GM21619 (cell line): ENCODE results near the gene FOSL2.
"Not testable (repeated sequence)": the region's sequence is repeated elsewhere in the genome, so short reads cannot be mapped to it uniquely, and the experiment has no call there.

Experiments used
- ATAC-seq: cut with Tn5 transposase; IDR thresholded peaks from one replicate; pipeline ENCODE4 v1.9.1; 2021; ENCODE audit not compliant: unreplicated experiment

Gene FOSL2

DNA sequence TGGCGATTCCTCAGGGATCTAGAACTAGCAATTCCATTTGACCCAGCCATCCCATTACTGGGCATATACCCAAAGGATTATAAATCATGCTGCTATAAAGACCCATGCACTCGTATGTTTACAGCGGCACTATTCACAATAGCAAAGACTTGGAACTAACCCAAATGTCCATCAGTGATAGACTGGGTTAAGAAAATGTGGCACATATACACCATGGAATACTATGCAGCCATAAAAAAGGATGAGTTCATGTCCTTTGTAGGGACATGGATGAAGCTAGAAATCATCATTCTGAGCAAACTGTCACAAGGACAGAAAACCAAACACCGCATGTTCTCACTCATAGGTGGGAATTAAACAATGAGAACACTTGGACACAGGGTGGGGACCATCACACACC, 20.9 kb upstream of the FOSL2 start:
- ATAC-seq: not testable (repeated sequence)

DNA sequence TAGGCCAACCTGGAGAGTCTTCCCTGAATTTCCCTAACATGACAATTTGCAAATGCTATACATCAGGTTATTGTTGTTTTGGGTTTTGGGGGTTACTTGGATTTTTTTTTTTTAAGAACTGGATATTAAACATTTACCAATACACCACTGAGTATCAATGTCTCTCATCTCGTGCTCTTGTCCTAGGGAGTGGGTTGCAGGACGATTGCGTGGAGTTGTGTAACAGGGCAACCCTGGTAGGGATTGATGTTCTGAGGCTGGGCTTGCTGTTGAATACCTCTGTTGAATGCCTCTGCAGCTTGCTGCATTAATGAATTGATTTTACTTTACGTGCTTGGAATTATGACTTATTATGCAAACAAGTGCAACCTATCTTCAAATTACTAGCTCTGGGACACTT, 18.8 kb upstream of the FOSL2 start:
- ATAC-seq: no peak

DNA sequence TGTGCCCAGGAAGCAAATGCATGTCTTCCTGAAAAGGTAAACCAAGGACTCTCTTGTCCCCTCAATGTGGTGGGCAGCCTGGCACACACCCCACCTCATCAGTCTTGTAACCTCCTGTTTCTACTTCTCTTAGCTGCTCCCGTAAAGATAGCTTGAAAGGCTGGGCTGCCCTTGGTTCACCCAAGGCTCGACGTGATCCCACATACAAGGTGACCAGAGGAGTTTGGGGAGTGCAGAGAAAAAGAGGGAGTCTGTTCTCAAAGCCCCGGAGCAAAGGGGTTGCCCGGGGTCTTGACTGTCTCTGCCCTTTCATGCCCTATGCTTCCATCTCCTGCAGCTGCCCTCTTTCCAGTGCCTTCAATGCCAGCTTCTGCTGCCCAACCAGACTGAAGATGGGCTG, 18.3 kb upstream of the FOSL2 start:
- ATAC-seq: no peak

DNA sequence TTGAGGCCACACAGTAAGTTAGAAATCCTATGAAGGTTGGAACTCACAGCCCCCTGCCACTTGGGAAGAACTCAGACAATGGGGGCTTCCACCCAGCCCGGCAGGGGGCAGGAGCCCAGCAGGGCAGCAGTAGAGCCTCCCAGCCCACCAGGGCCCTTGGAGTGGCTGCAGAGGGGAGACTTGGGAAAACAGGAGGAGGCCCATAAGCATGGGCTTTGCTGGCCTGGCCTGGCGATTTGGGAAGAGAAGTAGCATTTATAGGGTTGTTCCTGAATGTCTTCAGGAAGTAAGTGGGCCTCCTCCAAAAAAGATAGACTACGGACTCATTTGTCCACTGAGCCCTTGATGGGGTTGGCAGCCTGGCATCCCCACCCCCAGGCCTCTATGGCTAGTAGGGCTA, 17.4 kb upstream of the FOSL2 start:
- ATAC-seq: no peak

DNA sequence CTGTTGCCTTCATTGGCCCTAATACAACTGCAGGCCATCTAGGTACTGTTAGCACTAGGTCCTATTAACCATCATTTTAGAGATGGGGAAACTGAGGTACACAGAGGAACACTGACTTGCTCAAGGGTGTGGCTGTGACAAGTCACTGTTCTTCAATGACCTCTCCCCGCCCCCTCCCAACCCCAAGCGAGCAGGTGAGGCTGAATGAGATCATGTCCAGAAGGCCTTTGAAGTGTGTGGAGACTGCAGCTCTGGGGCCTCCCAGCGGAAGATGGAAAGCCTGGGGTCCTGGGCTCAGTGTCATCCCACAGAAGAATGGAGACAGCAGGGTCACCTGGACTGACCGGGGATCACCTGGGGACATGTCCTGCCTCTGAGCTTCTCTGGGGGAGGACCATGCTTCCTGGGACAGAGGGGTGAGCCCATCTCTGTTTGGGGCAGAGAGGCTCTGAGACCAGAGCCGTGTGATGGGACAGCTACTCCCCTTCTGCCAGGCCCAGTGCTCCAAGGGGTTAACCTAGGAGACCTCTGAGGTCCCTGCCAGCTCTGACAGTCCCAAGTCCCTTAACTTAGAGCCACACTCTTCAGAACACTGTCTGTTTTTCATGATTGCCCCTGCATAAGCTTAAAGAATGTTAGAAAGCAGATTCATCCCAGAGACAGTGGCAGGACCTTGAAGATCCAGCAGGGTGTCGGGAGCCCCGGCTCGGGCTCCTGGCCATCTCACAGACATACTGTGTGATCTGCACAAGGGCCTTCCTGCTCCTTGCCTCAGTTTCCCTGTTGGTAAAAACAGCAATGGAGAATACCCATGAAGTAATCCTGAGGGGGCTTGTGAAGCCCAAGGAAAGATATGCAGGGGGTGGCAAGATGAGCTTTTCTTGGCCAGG, 16.7 kb upstream of the FOSL2 start:
- ATAC-seq: no peak

DNA sequence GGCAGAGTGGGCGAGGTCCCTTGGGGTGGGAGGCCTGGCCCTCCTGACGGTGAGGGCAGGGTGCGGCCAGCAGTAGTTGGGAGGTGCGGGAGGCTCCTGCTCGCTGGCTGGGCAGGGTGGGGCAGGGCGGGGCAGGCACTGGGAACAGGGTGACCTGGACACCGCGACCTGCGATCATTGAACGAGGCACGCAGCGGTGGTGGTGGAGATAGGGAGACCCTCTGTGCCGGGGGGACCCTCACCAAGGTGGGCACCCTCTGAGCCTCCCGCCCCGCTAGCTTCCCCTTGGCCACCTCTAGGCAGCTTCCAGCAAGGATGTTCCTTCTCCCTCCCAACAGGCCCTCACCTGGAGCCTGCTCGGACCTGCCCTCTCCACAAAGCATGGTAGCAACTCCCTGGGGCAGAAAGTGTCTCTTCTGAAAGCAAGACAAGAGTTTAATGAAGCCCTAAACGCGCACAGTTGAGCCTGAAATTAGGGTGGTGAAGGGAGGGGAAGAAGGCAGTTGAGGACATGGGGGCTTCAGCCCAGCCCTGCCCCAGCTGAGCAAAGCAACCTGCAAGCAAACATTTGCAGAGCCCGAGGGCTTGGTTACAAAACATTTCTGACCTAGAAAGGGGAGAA, 15.4 kb upstream of the FOSL2 start:
- ATAC-seq: no peak

DNA sequence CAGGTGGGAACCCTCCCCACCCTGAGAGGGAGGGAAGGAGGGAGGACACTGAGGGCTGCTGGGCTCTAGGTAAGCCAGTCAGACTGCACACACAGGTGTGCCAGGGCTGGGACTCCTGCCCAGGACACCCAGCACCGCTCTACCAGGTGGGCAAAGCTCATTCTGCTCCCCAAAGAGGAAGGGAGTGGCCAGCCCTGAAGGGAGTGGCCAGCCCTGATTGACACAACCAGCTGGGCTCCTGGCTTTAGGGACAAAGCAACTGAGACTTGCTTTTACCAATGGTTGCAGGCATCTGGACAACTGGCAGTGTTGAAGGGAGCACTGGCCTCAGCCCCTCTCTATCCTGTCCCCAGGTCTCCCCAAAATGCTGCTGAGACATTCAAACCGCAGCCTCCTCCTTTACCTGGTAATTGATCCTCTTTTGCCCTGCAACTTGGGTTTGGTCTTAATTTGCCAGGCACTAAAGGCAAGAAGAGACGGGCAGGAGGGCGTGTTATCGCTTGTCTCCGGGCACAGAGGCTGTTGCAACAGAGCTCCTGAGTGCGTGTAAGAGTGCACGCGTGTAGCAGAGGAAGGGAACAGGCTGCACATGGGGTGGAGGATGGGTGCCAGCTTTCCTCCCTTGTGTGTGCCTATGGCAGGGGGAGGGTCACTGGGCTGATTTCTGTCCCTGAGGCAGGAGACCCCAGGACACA, 14.5 kb upstream of the FOSL2 start:
- ATAC-seq: no peak

DNA sequence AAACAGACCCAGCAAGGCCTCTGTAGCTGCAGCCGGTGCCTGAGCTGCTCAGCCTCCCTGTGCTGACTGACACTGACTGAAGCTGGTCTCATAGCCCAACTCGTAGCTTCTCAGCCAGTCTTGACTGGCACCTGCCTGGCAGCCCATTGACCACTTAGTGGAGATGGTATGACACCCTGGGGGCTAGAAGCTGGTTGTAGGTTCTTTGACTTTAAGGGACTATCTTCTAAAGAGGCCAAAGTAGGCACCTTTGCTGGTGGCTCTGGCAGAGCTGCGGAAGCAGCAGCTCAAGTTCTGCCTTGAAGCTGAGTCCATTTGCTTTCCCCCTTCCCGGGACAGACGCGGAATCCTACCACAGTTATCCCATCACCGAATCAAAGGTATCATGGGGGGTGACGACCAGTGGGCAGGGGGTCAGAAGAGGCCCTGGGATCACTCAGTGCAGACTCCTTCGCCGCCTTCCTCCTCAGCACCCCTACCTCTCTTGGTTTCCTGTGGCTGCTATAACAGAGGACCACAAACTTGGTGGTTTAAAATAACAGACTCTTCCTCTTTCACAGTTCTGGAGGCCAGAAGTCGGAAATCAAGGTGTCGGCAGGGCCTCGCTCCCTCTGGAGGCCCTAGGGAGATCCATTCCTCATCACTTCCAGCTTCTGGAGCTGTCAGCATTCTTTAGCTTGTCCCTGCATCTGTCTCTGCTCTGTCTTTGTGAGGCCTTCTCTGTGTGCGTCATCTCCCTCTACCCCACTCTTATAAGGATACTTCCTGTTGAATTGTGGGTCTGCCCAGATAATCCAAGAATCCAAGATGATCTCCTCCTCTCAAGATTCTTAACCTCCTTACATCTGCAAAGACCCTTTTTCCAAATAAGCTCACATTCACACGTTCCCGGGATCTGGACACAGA, 13.7 kb upstream of the FOSL2 start:
- no peak for ATAC-seq

DNA sequence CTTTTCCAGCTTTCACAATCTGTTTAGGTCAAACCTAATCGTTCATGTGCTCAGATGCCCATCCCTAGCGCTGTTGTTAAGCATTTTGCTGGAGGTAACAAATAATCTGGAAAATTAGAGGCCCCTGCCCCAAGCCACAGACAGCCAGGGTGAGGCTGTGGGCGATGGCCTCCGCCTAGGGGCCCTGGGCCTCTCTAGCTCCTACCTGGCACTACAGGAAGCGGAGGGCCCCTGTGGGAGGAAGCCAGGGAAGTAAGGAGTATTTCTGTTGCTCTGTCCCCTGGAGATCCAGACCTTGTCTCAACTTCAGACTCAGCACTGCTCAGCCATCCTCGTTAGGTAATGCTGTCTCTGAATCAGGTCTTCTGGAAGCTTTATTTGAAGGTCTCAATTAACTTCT, 12.4 kb upstream of the FOSL2 start:
- ATAC-seq: no peak

DNA sequence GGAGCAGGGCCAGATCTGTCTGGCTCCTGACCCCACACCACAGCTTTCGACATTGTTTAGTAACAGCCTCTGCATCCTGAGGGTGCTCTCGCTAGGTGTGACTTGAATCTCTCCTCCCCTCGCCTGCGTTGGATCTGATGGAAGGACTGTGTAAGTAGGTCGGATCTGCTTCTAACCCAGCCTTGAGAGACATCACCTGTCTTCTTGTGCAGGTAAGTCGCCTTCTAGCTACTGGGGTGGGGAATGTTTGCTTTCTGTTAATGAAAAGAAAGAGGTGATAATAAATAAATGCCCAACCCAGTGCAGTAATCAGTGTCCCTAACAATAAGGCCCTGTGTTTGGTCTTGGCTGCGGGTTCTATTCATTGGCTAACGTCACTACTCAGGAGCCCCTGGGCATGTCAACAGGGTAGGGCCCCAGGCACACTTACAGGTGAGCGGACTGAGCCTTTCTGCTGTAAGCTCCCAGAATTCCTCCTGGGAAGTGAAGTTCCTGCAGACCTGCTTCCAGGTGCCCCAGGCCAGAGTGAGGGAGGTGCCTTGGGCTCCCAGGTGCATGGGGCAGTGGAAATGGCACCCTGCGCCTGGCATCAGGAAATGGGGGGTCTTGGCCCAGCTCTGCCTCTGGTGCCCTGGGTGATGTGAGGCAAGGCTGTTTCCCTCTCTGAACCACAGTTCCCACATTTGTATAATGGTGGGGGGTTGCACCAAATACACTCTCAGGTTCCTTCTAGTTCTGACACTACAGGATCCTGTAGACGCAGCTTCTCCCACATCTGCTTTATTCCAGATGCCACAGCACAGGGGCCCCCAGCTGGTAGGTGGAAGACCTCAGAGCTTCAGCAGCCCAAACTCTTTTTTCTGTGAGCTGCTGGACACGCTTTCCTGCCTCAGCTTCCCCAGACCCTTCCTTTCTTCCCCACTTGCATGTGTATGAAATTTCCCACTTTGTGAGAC, 11.2 kb upstream of the FOSL2 start:
- ATAC-seq: no peak

DNA sequence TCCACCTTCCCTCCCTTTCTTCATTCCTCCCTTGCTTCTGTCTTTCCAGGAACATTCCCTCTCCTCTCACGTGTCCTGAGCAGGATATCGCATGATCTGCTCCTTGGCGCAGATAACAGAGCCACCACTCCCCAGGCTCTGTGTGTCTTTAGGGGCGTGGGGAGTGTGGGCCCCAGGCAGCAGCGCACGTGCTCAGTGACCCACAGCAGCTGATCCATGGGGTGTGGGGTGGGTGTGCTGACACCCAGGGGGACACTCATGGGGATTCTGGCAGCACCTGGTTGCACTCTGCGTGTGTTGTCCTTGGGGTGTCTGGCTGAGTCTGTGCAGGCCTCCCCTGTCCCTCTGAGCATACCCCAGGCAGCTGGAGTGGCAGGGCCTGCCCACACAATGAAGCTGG, 9.9 kb upstream of the FOSL2 start:
- no peak for ATAC-seq

DNA sequence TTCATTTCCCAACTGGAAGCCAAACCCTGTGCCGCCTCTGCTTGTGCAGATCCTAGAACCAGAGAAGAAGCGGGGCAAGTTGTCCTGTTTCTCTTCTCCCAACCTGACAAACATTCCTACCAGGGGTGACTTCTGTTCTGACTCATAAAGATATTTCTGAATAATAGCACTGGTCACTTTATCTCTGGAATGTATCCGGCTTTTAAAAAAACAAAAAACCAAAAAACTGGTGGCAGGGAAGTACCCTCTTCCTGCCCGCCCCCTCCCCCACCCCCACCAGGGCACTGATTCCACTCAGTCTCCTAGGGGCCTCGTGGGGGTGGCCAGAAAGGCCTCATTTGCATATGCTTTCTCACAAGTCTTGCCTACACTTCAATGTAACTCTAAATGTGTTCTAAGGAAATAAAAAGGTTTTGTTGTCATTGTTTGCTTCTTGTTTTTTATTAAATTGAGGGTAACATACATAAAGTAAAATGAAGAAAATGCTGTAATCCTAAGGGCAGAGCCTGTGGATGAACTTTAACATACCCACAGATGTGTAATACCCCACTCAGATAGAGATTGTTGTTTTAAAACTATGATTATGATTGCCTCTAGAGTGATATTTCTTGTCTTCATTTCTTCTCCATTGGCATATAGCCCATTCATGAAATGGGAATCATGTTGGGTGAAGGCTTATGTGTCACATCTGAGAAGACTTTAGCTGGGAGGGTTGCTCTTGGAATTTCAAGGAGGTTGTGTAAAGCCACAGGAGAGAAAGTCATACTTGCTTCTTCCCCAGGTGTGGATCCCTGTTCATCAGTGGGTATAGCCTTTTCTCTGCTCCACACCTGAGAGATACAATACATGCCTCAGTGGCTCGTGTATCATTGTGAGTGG, 5.3 kb upstream of the FOSL2 start:
- ATAC-seq: no peak

DNA sequence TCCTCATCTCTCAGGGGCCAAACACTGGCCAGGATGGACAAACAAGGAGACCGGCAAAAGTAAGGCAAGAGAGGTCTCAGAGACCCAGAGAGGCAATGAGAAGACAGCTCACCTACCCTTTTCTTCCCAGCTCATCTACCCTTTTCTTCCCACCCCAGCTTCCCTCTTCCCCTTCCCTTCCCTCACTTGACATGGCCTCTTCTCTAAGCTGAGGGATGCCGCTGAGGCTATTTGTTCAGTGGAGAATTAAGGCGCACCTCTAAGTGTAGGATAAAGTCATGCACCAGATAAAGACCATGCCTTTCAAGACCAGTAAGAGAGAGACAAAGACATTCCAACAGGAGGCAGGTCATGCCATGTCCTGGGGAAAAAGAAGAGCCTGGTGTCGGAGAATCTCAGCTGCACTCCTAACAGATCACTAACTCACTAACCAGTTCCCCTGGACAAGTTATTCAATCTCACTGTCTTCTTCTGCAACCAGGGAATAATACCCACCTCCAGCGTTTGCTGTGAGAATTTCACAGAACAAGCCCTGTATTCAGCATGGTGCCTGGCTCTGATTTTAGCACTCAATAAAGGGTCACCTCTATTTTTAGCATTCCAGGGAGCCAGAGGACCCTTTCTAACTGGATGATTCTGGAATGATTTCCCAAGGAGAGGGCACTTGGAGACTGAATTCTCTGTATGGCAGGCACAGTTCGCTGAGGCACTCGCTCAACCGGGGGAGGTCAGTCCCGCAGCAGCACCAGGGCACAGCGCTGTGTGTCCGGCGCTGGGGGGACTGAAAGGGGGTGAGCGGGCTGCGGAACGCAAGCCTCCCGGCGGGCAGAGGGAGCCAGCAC, 3.0 kb upstream of the FOSL2 start:
- no peak for ATAC-seq

DNA sequence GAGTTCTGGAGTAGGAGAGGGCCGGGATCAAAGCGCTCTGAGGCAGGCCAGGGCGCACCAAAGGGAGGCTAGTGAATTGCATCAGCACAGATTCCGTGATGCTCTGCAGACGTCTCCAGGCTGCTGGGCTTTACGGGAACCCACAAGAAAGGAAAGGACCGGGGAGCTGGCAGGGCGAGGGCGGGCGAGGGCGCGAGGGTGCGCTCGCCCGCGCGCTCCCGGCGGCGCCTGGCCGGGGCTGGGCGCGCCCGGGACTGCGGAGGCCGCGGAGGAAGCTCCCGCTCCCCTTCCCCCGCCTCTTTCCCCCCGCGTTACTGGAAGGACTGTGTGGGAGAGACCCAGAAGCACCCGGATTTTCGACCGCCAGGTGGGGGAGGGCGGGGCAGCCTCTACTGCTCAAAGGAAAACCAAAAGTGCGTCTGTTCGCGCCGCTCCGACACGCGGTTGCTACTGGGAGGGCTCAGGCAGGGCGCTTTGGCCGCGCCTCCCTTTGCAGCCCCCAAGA, 2.4 kb upstream of the FOSL2 start:
- ATAC-seq: no peak

DNA sequence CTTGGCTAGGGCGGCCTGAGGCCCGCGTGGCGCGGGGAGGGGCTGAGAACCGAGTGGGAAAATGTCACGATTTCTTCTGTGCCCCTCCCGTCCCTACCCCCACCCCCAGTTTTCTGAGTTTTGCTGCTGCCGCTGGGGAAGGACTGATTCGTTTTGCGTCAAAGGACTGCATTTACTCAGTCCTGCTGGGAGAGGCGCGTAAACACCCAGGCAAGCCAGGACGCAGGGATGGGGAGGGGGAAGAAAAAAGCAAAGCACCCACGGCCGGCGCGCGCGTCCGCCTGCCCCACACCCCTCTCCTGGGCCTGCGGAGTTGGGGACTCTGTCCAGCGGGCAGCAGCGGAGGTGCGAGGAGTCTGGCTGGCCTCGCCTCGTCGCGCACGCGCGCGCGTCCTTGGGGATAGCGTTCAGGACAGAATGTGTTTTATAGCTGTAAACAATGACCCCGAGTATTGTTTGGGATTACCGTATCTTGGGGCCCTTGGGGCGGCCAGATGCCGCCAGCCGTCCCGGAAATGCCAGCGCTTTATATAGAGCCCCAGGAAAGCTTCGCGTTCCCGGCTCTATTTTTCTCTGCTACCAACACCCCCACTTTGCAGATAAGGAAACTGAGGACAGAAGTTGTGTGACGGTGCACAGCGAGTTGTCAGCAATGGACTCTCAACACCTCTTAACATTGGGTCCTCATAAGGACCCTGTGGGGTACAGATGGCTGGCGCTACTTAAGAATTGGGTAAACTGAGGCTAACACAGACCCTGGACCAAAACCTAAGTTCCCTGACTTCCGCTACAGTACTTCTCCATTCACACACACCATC, 1.7 kb upstream of the FOSL2 start:
- ATAC-seq: no peak

DNA sequence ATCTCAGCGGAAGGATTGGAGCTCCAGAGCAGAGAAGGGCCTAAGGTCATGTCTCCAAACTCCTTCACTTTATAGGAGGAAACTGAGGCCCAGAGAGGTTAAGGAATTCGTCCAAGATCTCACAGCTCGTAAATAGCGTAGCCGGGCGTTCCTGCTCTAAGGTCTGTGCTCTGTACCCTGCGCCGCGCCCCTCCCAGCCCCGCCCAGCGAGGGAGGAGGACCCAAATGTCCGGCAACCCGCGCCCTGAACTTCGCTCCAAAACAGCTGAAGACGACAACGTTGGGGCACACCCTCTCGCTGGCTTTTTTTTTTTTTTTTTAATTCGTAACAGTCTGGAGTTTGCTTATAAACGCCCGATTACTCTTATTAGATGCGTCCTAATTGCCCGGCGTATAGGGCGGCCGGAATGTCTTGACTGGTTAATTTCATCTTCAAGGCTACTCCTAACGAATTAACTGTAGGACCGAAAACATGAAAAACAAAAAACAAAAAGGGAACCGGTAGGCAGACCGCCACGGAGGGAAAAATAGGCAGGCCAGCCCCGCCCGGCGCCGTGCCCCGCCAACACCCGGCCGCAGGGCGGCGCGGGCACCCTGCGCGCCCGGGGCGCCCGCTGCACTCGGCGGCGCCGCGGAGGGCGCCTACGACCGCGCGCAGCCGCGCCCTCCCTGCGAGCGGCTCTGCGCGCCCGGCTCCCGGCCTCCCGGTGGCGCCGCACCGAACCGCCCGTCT, 928 bp upstream of the FOSL2 start:
- peak; percentile 20 for ATAC-seq
